Psoas muscle (tissue), 8 donors: Measurements from ENCODE around the gene ACBD5. TPM values are rescaled to one million over a fixed set of nuclear protein-coding genes. Genes with fewer than 3 reads are reported as not detected.
A peak's percentile ranks its signal among the peaks of the same experiment; 100 is the strongest.

Experiments
- ATAC-seq, 4 donors: fragments of 200-7000 bp; cut with Tn5 transposase; one replicate each; pipeline ENCODE4 v1.9.1; 2020; ENCODE audit warnings: moderate library complexity in 3 of 4, mild to moderate bottlenecking in 2 of 4
- DNase-seq, 2 donors: peaks; one replicate each; pipeline ENCODE4 v3.0.0-alpha.2; 2020
- H3K27ac ChIP-seq: fragments of 200-600 bp; one replicate; pipeline ENCODE4 v1.8.0; 2022
- H3K27me3 ChIP-seq, 3 donors: fragments of 200-600 bp in 1 of 3; one replicate each; pipeline versions ENCODE4 v1.6.1 to v1.8.0; 2013 to 2022; ENCODE audit warnings: low read length in 2 of 3, mild to moderate bottlenecking in 2 of 3, moderate library complexity in 1 of 3; ENCODE audit not compliant: insufficient read depth in 3 of 3
- H3K36me3 ChIP-seq, 2 donors: fragments of 200-600 bp in 1 of 2; one replicate each; pipeline versions ENCODE4 v1.6.1 to v1.8.0; 2013 to 2022; ENCODE audit warnings: low read depth in 1 of 2, mild to moderate bottlenecking in 1 of 2, moderate library complexity in 1 of 2; ENCODE audit not compliant: insufficient read depth in 1 of 2
- H3K4me1 ChIP-seq: fragments of 200-600 bp; one replicate; pipeline ENCODE4 v1.8.0; 2022
- H3K4me3 ChIP-seq: fragments of 200-600 bp; one replicate; pipeline ENCODE4 v1.8.0; 2022; ENCODE audit warnings: mild to moderate bottlenecking
- H3K9me3 ChIP-seq: fragments of 200-600 bp; one replicate; pipeline ENCODE4 v1.8.0; 2022
- CTCF ChIP-seq: fragments of 200-600 bp; IDR thresholded peaks from one replicate; pipeline ENCODE4 v1.8.0; 2022; ENCODE audit warnings: antibody characterized with exemption
- WGBS, 3 donors: extraction: QIAGEN DNeasy Blood & Tissue Kit; methylation state at CpG; one replicate each; pipeline versions ENCODE4 v1.1.6 to v1.1.7; 2013; 5-methylcytosine and 5-hydroxymethylcytosine counted together
- intact Hi-C, 2 donors: fragments of 100-400 bp; cut with DNase I; formaldehyde crosslinking; loops; one replicate each; pipeline versions ENCODE4 v1.11.0 to v1.14.2; 2022
- polyA plus RNA-seq, 3 donors: library from polyadenylated mRNA; stranded (reverse); fragments of 200-250 nt; gene quantifications; one replicate each; pipeline ENCODE4 v1.2.3, GENCODE V29; 2013
- total RNA-seq, 4 donors: library from RNA; stranded (reverse); fragmentation: NEBNext Ultra II Directional in 2 of 4; extraction: Animal tissue kit (Norgen Biotek cat#: 25700) in 2 of 4; gene quantifications; one replicate each; pipeline versions ENCODE4 v1.2.1 to v1.2.4, GENCODE V29; 2021 to 2023
- donor health status: healthy with polysubstance abuse.
- donor health status: DM: no; HTN: no; CAD: no; lungs with moderate emphysema.
- donor health status: Bipolar disorder and iron deficiency.
- donor health status: healthy.
- donor health status: DM: yes; HTN: yes; CAD: no.
- donor health status: DM: no; HTN: no; CAD: no.
- donor health status: DM: no; HTN: no; CAD: no.
- donor health status: DM: yes; HTN: yes; CAD: no.

The ACBD5 gene
- total and polyA plus RNA-seq, 7 donors: 18.4 to 53.6 (median 33.3) TPM

GRCh38 chr10:27247006-27247405 lies 6.4 kb upstream of the ACBD5 start:
- Histone ChIP-seq H3K9me3 (no peaks in the 10 kb centered on the region), H3K4me3 (no peak overlapping the region), H3K4me1 (peaks cover 12% of the 10 kb centered on the region), H3K27me3 (no peaks in the 10 kb centered on the region), H3K36me3 (no peaks in the 10 kb centered on the region), H3K27ac (no peak overlapping the region)
- WGBS, 3 donors: 74 to 77% (median 76%) methylated on average over 5 of the region's 5 CpGs
- intact Hi-C loops: loop anchor here (10.0 kb wide), 1 partner anchor 258 kb away; the partner anchor contains the start of gene RAB18 (in 2 of the 2)
- no peak for DNase-seq
- ATAC-seq: no peak
- no peak for TF ChIP-seq CTCF

GRCh38 chr10:27245836-27246235 lies 5.2 kb upstream of the ACBD5 start:
- Histone ChIP-seq H3K27ac (no peak overlapping the region), H3K4me3 (no peak overlapping the region), H3K27me3 (no peaks in the 10 kb centered on the region), H3K36me3 (no peaks in the 10 kb centered on the region), H3K9me3 (no peaks in the 10 kb centered on the region), H3K4me1 (peaks cover 14% of the 10 kb centered on the region)
- intact Hi-C loops: loop anchor here (10.0 kb wide), 1 partner anchor 259 kb away; the partner anchor contains the start of gene RAB18 (in 2 of the 2)
- DNase-seq (no peak), ATAC-seq (no peak)
- no peak for TF ChIP-seq CTCF
- 55 to 68% (median 60%) methylated on average over 10 to 11 of the region's 11 CpGs for WGBS, 3 donors

- no peak for TF ChIP-seq CTCF
- ATAC-seq (no peak), DNase-seq (no peak)
- H3K36me3 ChIP-seq: no peaks in the 10 kb centered on the region
- no peak overlapping the region for H3K27ac ChIP-seq
- WGBS, 3 donors: 17 to 89% (median 40%) methylated on average over 1 of the region's 1 CpG
- intact Hi-C loops: loop anchor here (5.0 to 10.0 kb wide), 2 partner anchors 93 to 260 kb away; partner anchors contain the start of genes RAB18 (in 2 of the 2) and YME1L1 (in 1 of the 2)
- no peak overlapping the region for H3K4me3 ChIP-seq
- H3K27me3 ChIP-seq: no peaks in the 10 kb centered on the region
- H3K4me1 ChIP-seq: peaks cover 14% of the 10 kb centered on the region
- no peaks in the 10 kb centered on the region for H3K9me3 ChIP-seq
Observed at GRCh38 chr10:27244976-27245375, 4.4 kb upstream of the ACBD5 start.

GRCh38 chr10:27242951-27243551 lies 2.5 kb upstream of the ACBD5 start:
- intact Hi-C loops: loop anchor here (5.0 to 10.0 kb wide), 2 partner anchors 91 to 262 kb away; partner anchors contain the start of genes RAB18 (in 2 of the 2) and YME1L1 (in 1 of the 2)
- H3K9me3 ChIP-seq: no peaks in the 10 kb centered on the region
- H3K27ac ChIP-seq: peak overlapping the region; percentile 99
- peaks cover 26% of the 10 kb centered on the region for H3K4me1 ChIP-seq
- H3K27me3 ChIP-seq: no peaks in the 10 kb centered on the region
- DNase-seq (peak in 1 of 2 donors; percentile 46), ATAC-seq (peak; percentile 46 to 64 (median 60))
- no peak for TF ChIP-seq CTCF
- peak overlapping the region; percentile 88 for H3K4me3 ChIP-seq
- peaks cover 0 to 4% of the 10 kb centered on the region in 2 donors for H3K36me3 ChIP-seq
- 8 to 17% (median 13%) methylated on average over 12 of the region's 12 CpGs for WGBS, 3 donors
